ENCODE measurements around the gene SRPK2.

Gene SRPK2

GRCh38 chr7:105149827-105150226, 238.9 kb downstream of the SRPK2 start:
- no peak overlapping the region for H3K4me3 ChIP-seq (ENCODE audit: low read depth, low read length)

DNA sequence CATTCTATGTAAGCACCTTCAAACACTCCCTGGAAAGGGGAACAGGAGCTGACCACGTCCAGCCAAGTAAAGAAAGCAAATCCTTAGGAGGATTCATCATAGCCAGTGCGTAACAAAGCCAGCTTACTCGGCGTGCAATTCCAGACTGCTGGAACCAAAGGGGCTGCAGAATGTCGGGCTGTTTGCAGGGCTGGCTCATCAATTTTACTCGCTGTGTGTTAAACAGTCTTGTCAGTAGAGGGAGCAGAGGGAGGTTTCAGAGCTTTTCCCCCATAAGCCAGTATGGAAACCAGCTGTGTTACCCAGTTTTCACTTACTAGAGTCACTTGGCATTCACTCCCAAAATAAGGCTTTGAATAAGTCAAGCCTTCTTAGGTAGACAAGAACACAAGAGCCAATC, 247.7 kb downstream of the SRPK2 start:
- no peak overlapping the region for H3K4me3 ChIP-seq (ENCODE audit: low read depth, low read length)

DNA sequence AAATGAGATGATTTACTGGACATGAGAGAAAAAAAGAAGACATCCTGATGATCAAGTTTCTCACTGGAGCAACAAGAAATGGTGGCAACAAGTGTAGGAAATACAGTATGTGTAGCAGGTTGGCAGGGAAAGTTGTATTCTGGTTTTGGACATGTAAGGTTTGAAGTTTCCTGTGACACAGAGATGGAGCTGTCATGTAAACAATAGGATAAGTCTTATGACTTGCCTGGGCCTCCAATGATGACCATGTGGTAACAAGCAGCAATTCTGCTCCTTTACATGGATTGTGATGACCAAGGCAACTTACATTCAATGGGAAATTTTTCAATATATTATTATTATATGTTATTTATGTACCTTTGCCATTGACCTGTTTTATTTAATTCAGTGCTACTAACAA, 249.3 kb downstream of the SRPK2 start:
- H3K4me3 ChIP-seq (ENCODE audit: low read depth, low read length), result no peak overlapping the region

- H3K4me3 ChIP-seq (ENCODE audit: low read depth, low read length), result no peak overlapping the region
Observed at GRCh38 chr7:105137898-105138297, 250.8 kb downstream of the SRPK2 start.

DNA sequence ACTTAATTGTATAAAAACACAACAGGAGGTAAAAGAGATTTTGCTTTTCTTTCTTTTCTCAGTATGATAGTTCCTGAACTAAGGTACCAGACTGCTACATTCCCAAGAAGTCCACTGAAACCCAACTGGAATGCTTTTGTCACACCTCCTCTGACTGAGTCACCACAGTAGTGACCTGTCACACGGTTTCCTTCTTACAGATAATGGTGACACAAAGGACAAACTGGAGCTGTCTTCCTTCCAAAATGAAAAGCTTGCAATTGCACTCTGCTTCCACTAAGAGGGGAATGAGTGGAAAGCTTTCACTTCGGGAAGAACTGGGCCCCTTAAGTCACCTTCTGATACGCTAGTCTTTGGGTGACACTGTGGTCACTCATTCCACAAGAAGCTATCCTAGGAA, 252.5 kb downstream of the SRPK2 start:
- no peak overlapping the region for H3K4me3 ChIP-seq (ENCODE audit: low read depth, low read length)

DNA sequence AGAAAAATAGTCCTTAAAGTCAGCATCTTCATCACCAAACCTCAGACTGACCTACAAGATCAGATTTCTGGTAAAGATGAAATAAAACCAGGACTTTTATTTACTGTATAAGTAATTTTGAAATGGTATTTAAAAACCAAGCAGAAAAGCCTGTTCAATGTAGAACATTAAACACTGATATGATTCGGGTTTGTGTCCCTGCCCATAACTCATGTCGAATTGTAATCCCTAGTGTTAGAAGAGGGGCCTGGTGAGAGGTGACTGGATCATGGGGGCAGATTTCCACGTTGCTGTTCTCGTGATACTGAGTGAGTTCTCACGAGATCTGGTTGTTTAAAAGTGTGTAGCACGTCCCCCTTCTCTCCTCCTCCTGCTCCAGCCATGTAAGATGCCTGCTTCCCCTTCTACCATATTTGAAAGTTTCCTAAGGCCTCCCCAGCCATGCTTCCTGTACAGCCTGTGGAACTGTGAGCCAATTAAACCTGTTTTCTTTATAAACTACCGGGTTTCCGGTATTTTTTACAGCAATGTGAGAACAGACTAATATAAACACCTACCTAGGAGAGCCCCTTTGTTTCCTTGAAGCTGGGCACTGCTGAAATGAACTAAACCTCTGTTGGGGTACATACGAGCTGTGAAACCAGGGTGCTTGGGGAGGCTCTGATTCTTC, 254.6 kb downstream of the SRPK2 start:
- H3K4me3 ChIP-seq (ENCODE audit: low read depth, low read length), result no peak overlapping the region

- H3K4me3 ChIP-seq (ENCODE audit: low read depth, low read length), result no peak overlapping the region
Observed at GRCh38 chr7:105133358-105133757, 255.4 kb downstream of the SRPK2 start.

GRCh38 chr7:105132835-105133234, 255.9 kb downstream of the SRPK2 start:
- H3K4me3 ChIP-seq (ENCODE audit: low read depth, low read length), result no peak overlapping the region

- no peak overlapping the region for H3K4me3 ChIP-seq (ENCODE audit: low read depth, low read length)
Observed at GRCh38 chr7:105132335-105132734, 256.4 kb downstream of the SRPK2 start.

GRCh38 chr7:105131890-105132289, 256.8 kb downstream of the SRPK2 start:
- H3K4me3 ChIP-seq (ENCODE audit: low read depth, low read length), result no peak overlapping the region

GRCh38 chr7:105131033-105131656, 257.6 kb downstream of the SRPK2 start:
- H3K4me3 ChIP-seq (ENCODE audit: low read depth, low read length), result no peak overlapping the region

GRCh38 chr7:105130580-105130979, 258.1 kb downstream of the SRPK2 start:
- H3K4me3 ChIP-seq (ENCODE audit: low read depth, low read length), result no peak overlapping the region

- no peak overlapping the region for H3K4me3 ChIP-seq (ENCODE audit: low read depth, low read length)
Observed at GRCh38 chr7:105130048-105130447, 258.7 kb downstream of the SRPK2 start.

DNA sequence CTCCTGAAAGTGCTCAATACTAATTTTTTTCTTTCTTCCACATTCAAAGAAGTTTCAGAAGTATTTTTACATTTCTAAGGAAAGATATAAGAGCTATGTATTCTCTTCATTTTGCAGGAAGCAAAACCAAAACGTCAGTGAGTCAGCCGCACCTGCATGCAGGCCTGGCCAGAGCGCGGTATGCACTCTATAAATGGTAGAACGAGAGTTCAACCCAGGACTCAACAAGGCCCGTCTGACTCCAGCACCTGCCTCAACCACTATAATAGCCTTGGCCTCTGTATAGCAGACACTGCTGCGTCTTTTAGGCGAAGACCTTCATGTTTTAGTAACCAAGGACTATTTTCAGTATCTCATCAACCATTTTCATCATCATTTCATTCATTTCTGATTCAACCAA, 261.5 kb downstream of the SRPK2 start:
- no peak overlapping the region for H3K4me3 ChIP-seq (ENCODE audit: low read depth, low read length)

DNA sequence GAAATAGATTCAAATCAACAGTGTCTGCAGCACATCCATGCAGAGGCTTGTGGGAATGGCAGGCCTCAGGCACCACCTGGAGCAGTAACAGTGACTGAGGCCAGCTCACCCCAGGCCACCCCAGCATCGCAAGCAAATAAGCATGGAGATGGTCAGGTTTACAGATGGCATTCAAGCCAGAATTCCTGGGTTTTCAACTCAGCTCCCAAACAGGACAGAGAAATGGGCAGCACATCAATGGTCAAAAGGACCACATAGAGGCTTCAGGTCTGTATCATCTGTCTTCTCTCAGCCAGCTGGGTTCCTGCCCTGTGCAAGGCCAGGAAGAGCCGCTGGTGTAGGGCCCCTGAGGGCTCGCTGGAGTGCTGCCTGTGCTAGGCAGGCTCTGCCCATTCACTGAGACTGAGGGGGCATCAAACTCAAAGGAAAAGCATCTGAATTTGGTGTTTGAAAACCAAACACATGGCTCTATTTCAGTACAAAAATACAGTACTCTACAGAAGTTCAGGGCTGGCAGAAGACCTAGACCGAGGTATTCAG, 262.2 kb downstream of the SRPK2 start:
- no peak overlapping the region for H3K4me3 ChIP-seq (ENCODE audit: low read depth, low read length)

DNA sequence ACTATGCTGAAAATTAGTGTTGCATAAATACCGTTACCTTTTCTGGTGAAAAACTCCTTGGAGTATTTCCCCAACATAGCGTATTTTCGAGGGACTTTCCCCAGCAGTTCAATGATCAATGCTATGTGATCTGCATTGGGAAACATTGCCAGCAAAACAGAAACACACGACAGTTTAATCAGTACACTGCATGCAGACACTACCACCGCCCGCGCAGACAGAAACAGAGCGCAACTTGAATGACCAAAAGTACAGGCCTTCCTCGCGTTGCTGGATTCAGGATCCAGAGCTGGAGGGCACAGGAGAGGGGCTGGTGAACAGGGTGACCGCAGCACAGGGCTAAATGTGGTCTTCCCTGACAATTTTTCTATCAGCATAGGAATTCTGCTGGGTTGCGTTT, 263.0 kb downstream of the SRPK2 start:
- no peak overlapping the region for H3K4me3 ChIP-seq (ENCODE audit: low read depth, low read length)

DNA sequence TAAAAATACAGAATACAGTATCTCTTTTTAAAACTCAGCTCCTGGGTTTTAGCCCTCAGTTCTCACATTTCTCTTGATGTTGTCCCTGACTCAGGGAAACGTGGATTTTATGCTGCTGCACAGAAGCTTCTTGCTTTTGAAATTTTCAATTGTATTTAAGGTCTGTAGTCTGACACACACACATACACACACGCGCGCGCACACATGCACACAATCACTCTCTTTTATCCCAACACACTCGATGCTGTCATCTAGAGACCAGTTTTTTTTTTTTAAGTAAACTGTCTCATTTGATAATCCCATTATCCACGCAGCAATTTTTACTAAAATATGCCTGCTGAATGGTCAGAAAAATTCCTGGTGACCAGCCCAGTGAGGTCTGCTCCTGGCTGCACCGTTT, 266.1 kb downstream of the SRPK2 start:
- H3K4me3 ChIP-seq (ENCODE audit: low read depth, low read length), result no peak overlapping the region

DNA sequence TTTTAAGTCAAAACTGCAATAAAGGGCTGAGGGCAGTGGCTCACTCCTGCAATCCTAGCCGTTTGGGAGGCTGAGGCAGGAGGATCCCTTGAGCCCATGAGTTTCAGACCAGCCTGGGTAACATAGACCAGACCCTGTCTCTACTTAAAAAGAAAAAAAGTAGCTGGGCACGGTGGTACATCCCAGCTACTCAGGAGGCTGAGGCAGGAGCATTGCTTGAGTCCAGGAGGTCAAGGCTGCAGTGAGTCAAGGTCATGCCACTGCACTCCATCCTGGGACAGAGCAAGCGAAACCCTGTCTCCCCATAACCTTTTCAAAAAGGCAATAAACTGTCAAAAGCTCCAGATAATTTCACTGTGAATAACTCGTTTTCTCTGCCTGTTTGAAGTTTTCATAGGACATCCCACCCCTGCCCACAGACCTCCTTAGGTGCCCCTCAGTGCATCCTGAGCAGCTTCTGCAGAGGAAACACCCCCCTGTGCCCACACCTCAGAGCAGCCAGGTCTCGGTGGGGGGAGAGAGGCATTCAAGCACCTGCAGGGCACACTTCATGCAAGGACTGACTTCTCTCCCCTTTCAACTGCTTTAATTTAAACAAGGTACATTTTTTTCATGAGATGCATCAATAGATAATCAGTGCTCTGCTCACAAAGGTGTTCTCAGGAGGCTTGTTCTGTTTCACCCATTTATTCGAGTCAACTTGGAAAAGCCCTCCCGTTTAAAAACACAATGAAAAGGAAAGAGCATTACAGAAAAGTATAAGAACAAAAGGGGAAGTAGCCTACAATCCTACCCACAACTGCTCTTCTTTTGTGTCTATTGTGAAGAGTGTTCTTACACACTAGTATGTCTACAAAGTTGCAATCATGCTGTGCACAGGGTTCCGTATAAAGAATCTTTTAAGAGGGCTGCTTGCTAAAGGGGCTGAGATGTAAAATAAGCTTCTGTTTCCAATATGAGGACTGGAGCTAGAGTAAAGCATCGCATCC, 269.8 kb downstream of the SRPK2 start:
- no peak overlapping the region for H3K4me3 ChIP-seq (ENCODE audit: low read depth, low read length)

DNA sequence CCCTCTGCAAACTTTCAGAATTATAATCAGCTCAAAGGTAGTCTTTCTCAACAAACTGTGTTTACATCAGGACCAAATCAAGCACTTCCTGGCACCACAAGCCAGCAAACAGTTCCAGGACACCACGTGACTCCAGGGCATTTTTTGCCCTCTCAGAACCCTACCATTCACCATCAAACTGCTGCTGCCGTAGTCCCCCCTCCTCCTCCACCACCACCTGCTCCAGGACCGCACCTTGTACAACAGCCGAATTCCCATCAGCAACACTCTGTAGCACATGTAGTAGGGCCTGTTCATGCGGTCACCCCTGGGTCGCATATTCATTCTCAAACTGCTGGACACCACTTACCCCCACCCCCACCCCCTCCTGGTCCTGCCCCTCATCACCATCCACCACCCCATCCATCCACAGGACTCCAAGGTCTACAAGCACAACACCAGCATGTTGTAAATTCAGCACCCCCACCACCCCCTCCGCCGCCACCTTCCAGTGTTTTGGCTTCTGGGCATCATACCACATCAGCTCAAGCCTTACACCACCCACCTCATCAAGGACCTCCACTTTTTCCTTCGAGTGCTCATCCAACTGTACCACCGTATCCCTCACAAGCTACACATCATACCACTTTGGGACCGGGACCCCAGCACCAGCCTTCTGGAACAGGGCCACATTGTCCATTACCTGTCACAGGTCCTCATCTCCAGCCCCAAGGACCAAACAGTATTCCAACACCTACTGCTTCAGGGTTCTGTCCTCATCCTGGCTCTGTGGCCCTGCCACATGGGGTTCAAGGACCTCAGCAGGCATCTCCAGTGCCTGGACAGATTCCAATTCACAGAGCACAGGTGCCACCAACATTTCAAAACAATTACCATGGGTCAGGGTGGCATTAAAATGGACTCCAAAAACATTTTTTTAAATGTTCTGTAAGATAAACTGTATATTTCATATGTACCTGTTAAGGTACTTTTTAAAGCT, 276.0 kb downstream of the SRPK2 start:
- no peak overlapping the region for H3K4me3 ChIP-seq (ENCODE audit: low read depth, low read length)

DNA sequence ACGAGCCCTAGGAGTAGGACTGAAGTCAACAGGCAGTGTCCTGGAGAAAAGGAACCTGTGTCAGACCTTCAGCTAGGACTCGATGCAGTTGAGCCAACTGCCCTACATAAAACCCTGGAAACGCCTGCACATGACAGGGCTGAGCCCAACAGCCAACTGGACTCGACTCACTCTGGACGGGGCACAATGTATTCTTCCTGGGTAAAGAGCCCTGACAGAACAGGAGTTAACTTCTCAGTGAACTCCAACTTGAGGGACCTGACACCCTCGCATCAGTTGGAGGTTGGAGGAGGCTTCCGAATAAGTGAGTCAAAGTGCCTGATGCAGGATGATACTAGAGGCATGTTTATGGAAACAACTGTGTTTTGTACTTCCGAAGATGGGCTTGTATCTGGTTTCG, 281.3 kb downstream of the SRPK2 start:
- no peak overlapping the region for H3K4me3 ChIP-seq (ENCODE audit: low read depth, low read length)

Data from iPS-11a (cell line).